Activated T-cell treated with anti-CD3 and anti-CD28 coated beads, Interleukin-2, amount 50 U/mL, for 24 hours (primary cell): ENCODE measurements around the gene IGF2R.
"Not testable (repeated sequence)": the region's sequence is repeated elsewhere in the genome, so short reads cannot be mapped to it uniquely, and the experiment has no call there.

Source experiments
- DNase-seq: peaks from one replicate; pipeline ENCODE4 v3.0.0-alpha.2; 2020
- H3K27ac Mint-ChIP-seq: 2 replicates; pipeline ENCODE4 v1.8.0; 2020; ENCODE audit warnings: mild to moderate bottlenecking, mixed read lengths
- H3K27me3 Mint-ChIP-seq: 2 replicates; pipeline ENCODE4 v1.8.0; 2020; ENCODE audit warnings: mixed read lengths
- H3K36me3 Mint-ChIP-seq: 2 replicates; pipeline ENCODE4 v1.8.0; 2020; ENCODE audit warnings: low read depth, mixed read lengths
- H3K4me1 Mint-ChIP-seq: 2 replicates; pipeline ENCODE4 v1.8.0; 2020; ENCODE audit warnings: low read depth, mixed read lengths
- H3K4me3 Mint-ChIP-seq: 2 replicates; pipeline ENCODE4 v1.8.0; 2020; ENCODE audit warnings: mild to moderate bottlenecking, moderate library complexity, mixed read lengths
- H3K9me3 Mint-ChIP-seq: 2 replicates; pipeline ENCODE4 v1.8.0; 2020; ENCODE audit warnings: mixed read lengths

The IGF2R gene

DNA sequence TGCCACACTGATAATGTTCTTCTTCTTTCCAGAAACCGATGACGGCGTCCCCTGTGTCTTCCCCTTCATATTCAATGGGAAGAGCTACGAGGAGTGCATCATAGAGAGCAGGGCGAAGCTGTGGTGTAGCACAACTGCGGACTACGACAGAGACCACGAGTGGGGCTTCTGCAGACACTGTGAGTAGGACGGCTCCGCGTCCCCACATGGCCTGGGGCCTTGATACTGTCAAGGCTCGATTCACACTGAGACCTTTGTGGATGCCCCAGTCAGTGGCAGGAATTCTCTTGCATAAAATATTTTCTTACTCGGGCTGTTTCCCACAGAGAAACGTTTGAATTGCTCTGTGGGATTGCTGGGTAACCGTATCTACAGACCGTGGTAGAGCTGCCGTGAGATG is 111.2 kb downstream of the IGF2R start:
- H3K27me3 Mint-ChIP-seq, result no peaks in the 10 kb centered on the region
- H3K4me1 Mint-ChIP-seq, result peaks cover 10% of the 10 kb centered on the region
- H3K9me3 Mint-ChIP-seq, result no peaks in the 10 kb centered on the region
- no peak overlapping the region for H3K4me3 Mint-ChIP-seq
- peaks cover 99% of the 10 kb centered on the region for H3K36me3 Mint-ChIP-seq
- DNase-seq, result no peak
- H3K27ac Mint-ChIP-seq, result peak overlapping the region; percentile 61

DNA sequence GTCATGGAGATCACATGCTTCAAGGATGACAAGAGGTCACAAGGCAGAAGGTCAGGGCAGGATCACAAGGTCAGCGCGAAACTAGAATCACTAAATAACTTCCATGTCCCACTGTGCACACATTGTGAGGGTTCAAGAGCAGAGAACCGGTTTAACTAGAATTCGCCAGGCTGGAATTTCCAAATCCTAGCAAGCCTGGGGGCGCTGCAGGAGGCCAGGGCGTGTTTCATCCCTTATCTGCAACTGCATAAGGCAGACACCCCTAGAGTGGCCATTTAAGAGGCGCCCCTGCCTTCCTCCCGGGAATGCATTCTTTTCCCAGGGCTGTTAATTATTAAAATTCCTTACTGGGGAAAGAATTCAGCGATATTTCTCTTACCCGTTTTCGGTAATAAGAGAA is 112.5 kb downstream of the IGF2R start:
- DNase-seq, result no peak
- H3K4me3 Mint-ChIP-seq, result no peak overlapping the region
- no peaks in the 10 kb centered on the region for H3K9me3 Mint-ChIP-seq
- H3K27me3 Mint-ChIP-seq, result no peaks in the 10 kb centered on the region
- H3K4me1 Mint-ChIP-seq, result peaks cover 9% of the 10 kb centered on the region
- H3K27ac Mint-ChIP-seq, result no peak overlapping the region
- H3K36me3 Mint-ChIP-seq, result peaks cover 99% of the 10 kb centered on the region

DNA sequence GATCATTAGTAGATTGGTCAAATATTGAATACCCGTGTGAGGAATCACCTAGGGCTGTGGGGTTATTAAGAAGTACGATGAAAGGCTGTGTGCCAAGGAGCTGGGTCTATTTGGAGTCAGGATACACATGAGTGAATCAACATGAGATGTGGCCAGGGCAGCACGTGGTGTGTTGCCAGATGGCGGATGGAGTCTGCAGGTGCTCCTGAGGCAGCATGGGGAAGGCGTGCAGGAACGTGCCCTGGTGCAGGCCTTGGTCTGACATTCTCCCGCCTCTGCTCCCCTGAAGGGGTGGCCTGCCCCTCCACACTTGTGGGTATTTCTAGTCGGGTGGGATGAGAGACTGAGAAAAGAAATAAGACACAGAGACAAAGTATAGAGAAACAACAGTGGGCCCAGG is 113.7 kb downstream of the IGF2R start:
- DNase-seq, result no peak
- Mint-ChIP-seq H3K4me3 (no peak overlapping the region), H3K27me3 (no peaks in the 10 kb centered on the region), H3K36me3 (peaks cover 97% of the 10 kb centered on the region), H3K4me1 (peaks cover 15% of the 10 kb centered on the region), H3K27ac (peak overlapping the region; percentile 14), H3K9me3 (no peaks in the 10 kb centered on the region)

DNA sequence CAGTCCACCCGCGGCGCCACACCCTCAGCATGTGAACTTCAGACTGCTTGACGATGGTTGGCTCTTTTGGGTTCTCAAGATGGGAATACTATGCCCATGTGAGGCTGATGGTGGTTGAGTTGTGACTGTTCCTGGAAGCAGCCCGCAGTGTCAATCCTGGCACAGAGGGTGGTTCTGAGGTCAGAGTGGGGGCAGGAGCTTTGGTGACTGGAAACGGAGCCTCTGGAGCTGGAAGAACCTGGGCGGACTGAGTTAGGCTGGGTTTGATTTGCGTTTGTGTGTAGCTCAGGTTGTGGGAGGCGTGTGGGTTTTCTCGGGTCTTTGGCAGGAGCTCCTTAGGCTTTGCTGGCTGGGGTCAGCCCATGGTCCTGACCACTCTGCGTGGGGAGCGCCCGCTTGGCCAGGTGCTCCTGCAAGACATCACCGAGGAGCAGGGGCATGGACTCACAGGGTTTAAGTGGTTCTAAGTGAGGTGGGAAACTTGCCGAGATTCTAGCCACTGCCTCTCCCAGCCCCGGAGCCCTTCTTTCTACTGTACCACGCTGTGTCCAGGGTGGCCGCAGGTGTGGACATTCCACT is 115.4 kb downstream of the IGF2R start:
- H3K27me3 Mint-ChIP-seq, result no peaks in the 10 kb centered on the region

DNA sequence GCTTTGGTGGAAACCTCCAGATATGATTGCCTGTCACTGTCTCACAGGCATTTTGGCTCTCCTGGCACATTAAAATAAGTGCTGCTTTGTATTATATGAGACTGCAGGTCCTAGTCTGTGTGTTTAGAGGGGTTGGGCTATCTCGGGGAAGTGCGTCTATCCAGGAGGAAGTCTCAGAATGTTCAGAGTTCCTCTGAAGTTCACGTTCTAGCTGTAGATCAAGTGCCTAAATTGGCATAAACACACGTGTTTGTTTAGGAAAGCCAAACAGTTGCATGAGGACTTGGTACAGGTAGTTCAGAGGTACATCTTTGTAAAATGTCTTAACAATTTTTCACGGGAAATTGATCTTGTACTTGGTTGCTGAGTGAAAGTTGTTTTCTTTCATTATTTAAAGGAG is 116.3 kb downstream of the IGF2R start:
- H3K4me1 Mint-ChIP-seq, result peaks cover 15% of the 10 kb centered on the region
- no peak for DNase-seq
- peaks cover 97% of the 10 kb centered on the region for H3K36me3 Mint-ChIP-seq
- peak overlapping the region; percentile 28 for H3K27ac Mint-ChIP-seq
- H3K9me3 Mint-ChIP-seq, result no peaks in the 10 kb centered on the region
- H3K4me3 Mint-ChIP-seq, result no peak overlapping the region
- H3K27me3 Mint-ChIP-seq, result no peaks in the 10 kb centered on the region

More for the DNA sequence above, 115.4 kb downstream of the IGF2R start:
- peaks cover 97% of the 10 kb centered on the region for H3K36me3 Mint-ChIP-seq
- peaks cover 15% of the 10 kb centered on the region for H3K4me1 Mint-ChIP-seq
- H3K9me3 Mint-ChIP-seq, result no peaks in the 10 kb centered on the region
- H3K27ac Mint-ChIP-seq, result peak overlapping the region; percentile 48
- H3K4me3 Mint-ChIP-seq, result no peak overlapping the region
- no peak for DNase-seq

DNA sequence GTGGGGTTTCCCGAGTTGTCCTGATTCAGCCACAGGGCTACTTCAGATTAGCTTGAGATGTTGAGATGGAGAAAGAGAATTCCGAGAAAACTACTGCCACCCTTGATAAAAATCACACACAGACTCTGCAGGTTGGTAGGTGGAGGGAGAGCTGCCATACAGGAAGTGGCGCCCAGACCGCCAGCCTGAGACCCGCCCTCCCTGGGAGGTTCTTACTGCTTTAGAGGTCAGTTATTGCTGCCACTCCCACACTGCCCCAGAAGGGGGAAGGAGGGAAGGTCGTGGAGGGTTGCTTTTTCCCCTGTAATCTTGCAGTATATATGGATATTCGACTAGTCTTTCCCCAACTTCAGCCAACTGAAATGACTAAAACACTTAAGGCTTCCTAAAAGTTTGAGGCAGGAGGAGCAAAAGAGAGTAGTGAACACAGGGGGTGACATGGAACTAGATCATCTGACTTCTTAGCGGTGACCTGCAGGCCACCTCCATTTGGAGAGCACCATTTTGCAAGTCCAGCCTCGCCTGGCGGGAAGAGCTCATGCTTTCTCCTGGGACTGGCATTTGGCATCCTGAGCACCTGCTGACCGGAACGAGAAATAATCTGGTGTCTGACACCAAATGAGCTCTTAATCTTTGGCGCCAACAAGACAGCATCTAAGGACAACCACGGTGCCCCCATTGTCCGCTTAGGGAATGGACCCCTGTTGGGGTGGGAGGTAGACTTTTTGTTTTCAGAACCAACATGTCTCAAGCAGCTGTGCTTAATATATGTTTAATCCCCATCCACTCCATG is 117.0 kb downstream of the IGF2R start:
- Mint-ChIP-seq H3K27ac (peak overlapping the region; percentile 50), H3K27me3 (no peaks in the 10 kb centered on the region), H3K36me3 (peaks cover 96% of the 10 kb centered on the region), H3K9me3 (no peaks in the 10 kb centered on the region), H3K4me1 (peaks cover 15% of the 10 kb centered on the region), H3K4me3 (no peak overlapping the region)
- DNase-seq, result no peak

- H3K27ac Mint-ChIP-seq, result peak overlapping the region; percentile 46
- H3K36me3 Mint-ChIP-seq, result peaks cover 93% of the 10 kb centered on the region
- DNase-seq, result no peak
- H3K27me3 Mint-ChIP-seq, result no peaks in the 10 kb centered on the region
- peaks cover 15% of the 10 kb centered on the region for H3K4me1 Mint-ChIP-seq
- no peak overlapping the region for H3K4me3 Mint-ChIP-seq
- no peaks in the 10 kb centered on the region for H3K9me3 Mint-ChIP-seq
Measured at GRCh38 chr6:160086754-160087153, 117.9 kb downstream of the IGF2R start.

GRCh38 chr6:160088069-160088783 is 119.3 kb downstream of the IGF2R start:
- Mint-ChIP-seq H3K27me3 (no peaks in the 10 kb centered on the region), H3K36me3 (peaks cover 92% of the 10 kb centered on the region), H3K4me3 (no peak overlapping the region), H3K4me1 (peaks cover 15% of the 10 kb centered on the region), H3K27ac (peak overlapping the region; percentile 28), H3K9me3 (no peaks in the 10 kb centered on the region)
- DNase-seq, result no peak

GRCh38 chr6:160088784-160089533 is 120.1 kb downstream of the IGF2R start:
- Mint-ChIP-seq H3K36me3 (peaks cover 92% of the 10 kb centered on the region), H3K4me3 (no peak overlapping the region), H3K4me1 (peaks cover 15% of the 10 kb centered on the region), H3K9me3 (no peaks in the 10 kb centered on the region), H3K27ac (no peak overlapping the region), H3K27me3 (no peaks in the 10 kb centered on the region)
- DNase-seq, result no peak

DNA sequence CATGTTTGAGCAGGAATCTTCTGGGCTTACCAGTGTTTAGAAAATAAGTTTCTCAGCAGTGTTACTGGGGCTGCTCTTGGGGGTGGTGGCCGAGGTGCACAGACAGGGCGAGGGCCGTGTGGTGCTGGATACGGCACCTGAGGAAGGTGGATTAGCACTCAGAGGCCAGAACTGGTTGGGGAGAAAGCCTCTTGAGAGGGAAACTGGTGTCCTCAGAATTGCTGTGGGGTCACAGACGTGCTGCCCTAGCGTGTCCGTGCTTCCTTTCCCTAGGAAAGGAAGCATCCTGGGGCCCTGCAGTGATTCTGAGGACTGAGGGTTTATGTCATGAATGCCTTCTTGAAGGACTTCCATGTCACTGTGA is 120.6 kb downstream of the IGF2R start:
- H3K36me3 Mint-ChIP-seq, result peaks cover 92% of the 10 kb centered on the region
- no peak overlapping the region for H3K27ac Mint-ChIP-seq
- no peaks in the 10 kb centered on the region for H3K27me3 Mint-ChIP-seq
- H3K4me3 Mint-ChIP-seq, result no peak overlapping the region
- H3K4me1 Mint-ChIP-seq, result peaks cover 12% of the 10 kb centered on the region
- no peak for DNase-seq
- H3K9me3 Mint-ChIP-seq, result no peaks in the 10 kb centered on the region

- H3K4me1 Mint-ChIP-seq, H3K27me3 Mint-ChIP-seq, H3K9me3 Mint-ChIP-seq, DNase-seq, H3K4me3 Mint-ChIP-seq, H3K27ac Mint-ChIP-seq: not testable (repeated sequence)
- H3K36me3 Mint-ChIP-seq, result peaks cover 90% of the 10 kb centered on the region
Measured at GRCh38 chr6:160090442-160091239, 121.8 kb downstream of the IGF2R start.

- H3K4me1 Mint-ChIP-seq, H3K9me3 Mint-ChIP-seq, H3K4me3 Mint-ChIP-seq, H3K27me3 Mint-ChIP-seq, DNase-seq, H3K27ac Mint-ChIP-seq: not testable (repeated sequence)
- H3K36me3 Mint-ChIP-seq, result peaks cover 90% of the 10 kb centered on the region
Measured at GRCh38 chr6:160092176-160092575, 123.3 kb downstream of the IGF2R start.

DNA sequence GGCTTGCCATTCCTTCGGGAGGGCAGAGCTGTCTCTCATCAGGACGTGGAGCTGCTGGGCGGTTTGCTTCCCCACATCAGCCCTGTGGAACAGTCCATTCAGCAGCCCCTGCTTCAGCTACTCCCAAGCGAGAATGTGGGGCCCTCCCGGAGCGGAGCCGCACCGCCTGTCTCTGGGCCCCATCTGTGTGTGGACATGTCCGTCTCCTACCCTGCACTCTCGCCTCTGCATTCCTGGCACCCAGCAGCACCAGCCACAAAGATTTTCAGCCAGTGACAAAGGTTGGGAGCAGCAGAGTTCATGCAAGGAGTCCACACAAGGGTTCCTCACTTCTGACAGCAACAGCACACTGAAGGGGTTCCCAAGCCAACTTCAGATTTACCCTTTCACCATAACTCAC is 123.7 kb downstream of the IGF2R start:
- no peaks in the 10 kb centered on the region for H3K27me3 Mint-ChIP-seq
- H3K9me3 Mint-ChIP-seq, result no peaks in the 10 kb centered on the region
- peaks cover 91% of the 10 kb centered on the region for H3K36me3 Mint-ChIP-seq
- H3K4me1 Mint-ChIP-seq, result no peaks in the 10 kb centered on the region
- no peak for DNase-seq
- H3K27ac Mint-ChIP-seq, result no peak overlapping the region
- no peak overlapping the region for H3K4me3 Mint-ChIP-seq

GRCh38 chr6:160093061-160093460 is 124.2 kb downstream of the IGF2R start:
- H3K27ac Mint-ChIP-seq, result no peak overlapping the region
- no peaks in the 10 kb centered on the region for H3K27me3 Mint-ChIP-seq
- peaks cover 1% of the 10 kb centered on the region for H3K4me1 Mint-ChIP-seq
- DNase-seq, result no peak
- H3K36me3 Mint-ChIP-seq, result peaks cover 92% of the 10 kb centered on the region
- no peak overlapping the region for H3K4me3 Mint-ChIP-seq
- no peaks in the 10 kb centered on the region for H3K9me3 Mint-ChIP-seq
